Liver (tissue), 9 donors: ENCODE results near the gene IRS1. TPM values are rescaled to one million over a fixed set of nuclear protein-coding genes. Genes with fewer than 3 reads are reported as not detected.
A peak's percentile ranks its signal among the peaks of the same experiment; 100 is the strongest.

Experiments
- DNase-seq: peaks from one replicate; pipeline ENCODE4 v3.0.0-alpha.2; 2017; ENCODE audit warnings: low spot score
- H3K27ac ChIP-seq, 2 donors: one replicate each; pipeline ENCODE4 v1.7.0; 2013; ENCODE audit warnings: inconsistent platforms in 2 of 2, low read length in 2 of 2, control low read depth in 1 of 2, low read depth in 1 of 2, mild to moderate bottlenecking in 1 of 2
- H3K27me3 ChIP-seq, 4 donors: one replicate each; pipeline versions ENCODE4 v1.6.1 to v1.7.0; 2013; ENCODE audit warnings: low read length in 3 of 4, inconsistent platforms in 1 of 4, mild to moderate bottlenecking in 1 of 4, moderate library complexity in 1 of 4; ENCODE audit not compliant: control insufficient read depth in 4 of 4, insufficient read depth in 4 of 4
- H3K36me3 ChIP-seq, 4 donors: one replicate each; pipeline versions ENCODE4 v1.6.1 to v1.7.0; 2013; ENCODE audit warnings: low read length in 3 of 4, mild to moderate bottlenecking in 3 of 4, low read depth in 1 of 4, moderate library complexity in 1 of 4; ENCODE audit not compliant: control insufficient read depth in 4 of 4, insufficient read depth in 3 of 4
- H3K4me1 ChIP-seq, 4 donors: one replicate each; pipeline versions ENCODE4 v1.6.1 to v1.7.0; 2013; ENCODE audit warnings: low read length in 3 of 4, mild to moderate bottlenecking in 3 of 4, moderate library complexity in 1 of 4; ENCODE audit not compliant: control insufficient read depth in 4 of 4, insufficient read depth in 4 of 4
- H3K4me3 ChIP-seq, 3 donors: one replicate each; pipeline versions ENCODE4 v1.6.1 to v1.7.0; 2013; ENCODE audit warnings: low read length in 3 of 3, control low read depth in 1 of 3, low read depth in 1 of 3, mild to moderate bottlenecking in 1 of 3
- H3K9ac ChIP-seq, 2 donors: one replicate each; pipeline ENCODE4 v1.7.0; 2013; ENCODE audit warnings: low read length in 2 of 2, mild to moderate bottlenecking in 2 of 2, moderate library complexity in 2 of 2, control low read depth in 1 of 2, low read depth in 1 of 2
- H3K9me3 ChIP-seq, 4 donors: one replicate each; pipeline versions ENCODE4 v1.6.1 to v1.7.0; 2013; ENCODE audit warnings: low read length in 3 of 4; ENCODE audit not compliant: control insufficient read depth in 4 of 4
- ATF3 ChIP-seq: IDR thresholded peaks from 2 replicates; pipeline ENCODE4 v1.6.1; 2016; ENCODE audit warnings: antibody characterized with exemption
- EGR1 ChIP-seq, 2 donors: IDR thresholded peaks; 2 replicates each; pipeline ENCODE4 v1.6.1; 2016 to 2018; ENCODE audit warnings: antibody characterized with exemption in 2 of 2, low read depth in 2 of 2
- FOXA1 ChIP-seq: IDR thresholded peaks from 2 replicates; pipeline ENCODE4 v1.6.1; 2016; ENCODE audit warnings: antibody characterized with exemption
- FOXA2 ChIP-seq: IDR thresholded peaks from 2 replicates; pipeline ENCODE4 v1.6.1; 2016; ENCODE audit warnings: antibody characterized with exemption
- GABPA ChIP-seq, 2 donors: IDR thresholded peaks in 1 of 2; conservative IDR thresholded peaks in 1 of 2; 2 replicates each; pipeline ENCODE4 v1.6.1; 2016; ENCODE audit warnings: antibody characterized with exemption in 2 of 2, mild to moderate bottlenecking in 1 of 2, moderate library complexity in 1 of 2
- HNF4A ChIP-seq, 2 donors: conservative IDR thresholded peaks; 2 replicates each; pipeline ENCODE4 v1.6.1; 2016; ENCODE audit warnings: antibody characterized with exemption in 2 of 2, mild to moderate bottlenecking in 2 of 2
- HNF4G ChIP-seq: IDR thresholded peaks from 2 replicates; pipeline ENCODE4 v1.6.1; 2016; ENCODE audit warnings: antibody characterized with exemption
- JUND ChIP-seq, 2 donors: IDR thresholded peaks; 2 replicates each; pipeline ENCODE4 v1.6.1; 2016; ENCODE audit warnings: antibody characterized with exemption in 2 of 2
- NR2F2 ChIP-seq: IDR thresholded peaks from 2 replicates; pipeline ENCODE4 v1.6.1; 2016; ENCODE audit warnings: antibody characterized with exemption
- RAD21 ChIP-seq, 2 donors: IDR thresholded peaks; 2 replicates each; pipeline ENCODE4 v1.6.1; 2016; ENCODE audit warnings: antibody characterized with exemption in 2 of 2, mild to moderate bottlenecking in 2 of 2
- RXRA ChIP-seq, 2 donors: IDR thresholded peaks; 2 replicates each; pipeline ENCODE4 v1.6.1; 2017 to 2018; ENCODE audit warnings: antibody characterized with exemption in 2 of 2, mild to moderate bottlenecking in 1 of 2
- SP1 ChIP-seq: IDR thresholded peaks from 2 replicates; pipeline ENCODE4 v1.6.1; 2018; ENCODE audit warnings: antibody characterized with exemption, mild to moderate bottlenecking
- TAF1 ChIP-seq: conservative IDR thresholded peaks from 2 replicates; pipeline ENCODE4 v1.6.1; 2016; ENCODE audit warnings: antibody characterized with exemption, mild to moderate bottlenecking
- YY1 ChIP-seq: IDR thresholded peaks from 2 replicates; pipeline ENCODE4 v1.6.1; 2016; ENCODE audit warnings: antibody characterized with exemption, mild to moderate bottlenecking
- ZBTB33 ChIP-seq: IDR thresholded peaks from 2 replicates; pipeline ENCODE4 v1.6.1; 2016; ENCODE audit warnings: antibody characterized with exemption
- WGBS: extraction: QIAGEN DNeasy Blood & Tissue Kit; methylation state at CpG from one replicate; pipeline ENCODE4 v1.1.7; 2013; 5-methylcytosine and 5-hydroxymethylcytosine counted together
- polyA plus RNA-seq, 2 donors: library from polyadenylated mRNA; stranded (reverse) in 1 of 2; unstranded in 1 of 2; fragments of 200-250 nt in 1 of 2; fragments of >200 nt in 1 of 2; fragmentation: Nextera tagmentation in 1 of 2; extraction: Ambion mirVana in 1 of 2; gene quantifications; one replicate each; pipeline versions ENCODE4 v1.2.1 to v1.2.3, GENCODE V29; 2013 to 2015
- total RNA-seq, 2 donors: library from RNA; depleted of rRNA; stranded (reverse); fragments of >200 nt; gene quantifications; one replicate each; pipeline ENCODE4 v1.2.3, GENCODE V29; 2014
- TF ChIP-seq, protein P1 (sequence below): IDR thresholded peaks from 2 replicates; pipeline ENCODE4 v1.6.1; 2016; ENCODE audit warnings: antibody characterized with exemption
- TF ChIP-seq, protein P2 (sequence below): IDR thresholded peaks from 2 replicates; pipeline ENCODE4 v1.6.1; 2016; ENCODE audit warnings: antibody characterized with exemption, mild to moderate bottlenecking
- TF ChIP-seq, protein P3 (sequence below): fragments of 150-350 bp; IDR thresholded peaks from 2 replicates; pipeline ENCODE4 v1.5.1; 2017; ENCODE audit warnings: improper control_type of control experiment, low read depth, low read length; ENCODE audit not compliant: missing input control
- donor health status: healthy.
- donor health status: healthy.
- donor health status: healthy.
- donor health status: healthy.
- donor health status: healthy.

IRS1 gene
- total and polyA plus RNA-seq, 4 donors: 7.4 to 11.6 (median 8.6) TPM

GRCh38 chr2:226837334-226837733 lies 37.7 kb upstream of the IRS1 start:
- Histone ChIP-seq H3K4me3 (no peak overlapping the region), H3K9ac (peak overlapping the region in 1 of 2 donors; percentile 98)
- whole genome bisulfite sequencing: 90% methylated on average over 7 of the region's 7 CpGs

DNA sequence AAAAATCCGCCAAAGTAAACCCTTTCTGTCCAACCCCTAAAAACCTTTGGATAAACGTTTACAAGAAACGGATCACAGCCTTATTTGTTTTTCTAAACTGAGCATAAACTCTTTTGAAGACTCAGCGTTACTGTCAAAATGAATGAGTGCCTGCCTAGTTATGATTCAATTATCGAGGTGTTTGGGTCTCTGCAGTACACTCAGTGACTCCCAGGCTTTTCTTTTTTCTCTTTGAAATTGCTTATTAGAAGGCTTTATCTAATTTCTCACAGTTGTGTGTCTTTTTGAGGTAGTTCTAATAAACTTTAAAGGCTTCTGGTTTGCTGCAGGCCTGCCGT lies 36.9 kb upstream of the IRS1 start:
- Histone ChIP-seq H3K4me1 (peaks cover 4 to 18% (median 9%) of the 10 kb centered on the region in 4 donors), H3K36me3 (peaks cover 0 to 5% (median 0%) of the 10 kb centered on the region in 4 donors), H3K27me3 (no peaks in the 10 kb centered on the region), H3K9me3 (no peaks in the 10 kb centered on the region), H3K4me3 (peak overlapping the region; percentile 70 to 87 (median 77)), H3K9ac (peak overlapping the region; percentile 94 to 98), H3K27ac (peak overlapping the region; percentile 99 to 100)
- WGBS: 1% methylated on average over 6 of the region's 6 CpGs
- no peak for DNase-seq
- TF ChIP-seq ATF3 (no peak), EGR1 (IDR thresholded peaks at IDR 0.05; ENCODE audit: low read depth in 2 of 2) (no peak), RAD21 (IDR thresholded peaks at IDR 0.05) (no peak), NR2F2 (no peak), SP1 (no peak), TAF1 (no peak), FOXA2 (no peak), RXRA (IDR thresholded peaks at IDR 0.05) (no peak), HNF4A (conservative IDR thresholded peaks at IDR 0.05) (no peak), GABPA (IDR thresholded peaks at IDR 0.05 in 1 of 2, conservative IDR thresholded peaks at IDR 0.05 in 1 of 2) (no peak), ZBTB33 (no peak), FOXA1 (no peak), YY1 (no peak), HNF4G (no peak), JUND (IDR thresholded peaks at IDR 0.05) (no peak)
- TF ChIP-seq, protein P1, sequence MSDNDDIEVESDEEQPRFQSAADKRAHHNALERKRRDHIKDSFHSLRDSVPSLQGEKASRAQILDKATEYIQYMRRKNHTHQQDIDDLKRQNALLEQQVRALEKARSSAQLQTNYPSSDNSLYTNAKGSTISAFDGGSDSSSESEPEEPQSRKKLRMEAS: no peak
- TF ChIP-seq, protein P2, sequence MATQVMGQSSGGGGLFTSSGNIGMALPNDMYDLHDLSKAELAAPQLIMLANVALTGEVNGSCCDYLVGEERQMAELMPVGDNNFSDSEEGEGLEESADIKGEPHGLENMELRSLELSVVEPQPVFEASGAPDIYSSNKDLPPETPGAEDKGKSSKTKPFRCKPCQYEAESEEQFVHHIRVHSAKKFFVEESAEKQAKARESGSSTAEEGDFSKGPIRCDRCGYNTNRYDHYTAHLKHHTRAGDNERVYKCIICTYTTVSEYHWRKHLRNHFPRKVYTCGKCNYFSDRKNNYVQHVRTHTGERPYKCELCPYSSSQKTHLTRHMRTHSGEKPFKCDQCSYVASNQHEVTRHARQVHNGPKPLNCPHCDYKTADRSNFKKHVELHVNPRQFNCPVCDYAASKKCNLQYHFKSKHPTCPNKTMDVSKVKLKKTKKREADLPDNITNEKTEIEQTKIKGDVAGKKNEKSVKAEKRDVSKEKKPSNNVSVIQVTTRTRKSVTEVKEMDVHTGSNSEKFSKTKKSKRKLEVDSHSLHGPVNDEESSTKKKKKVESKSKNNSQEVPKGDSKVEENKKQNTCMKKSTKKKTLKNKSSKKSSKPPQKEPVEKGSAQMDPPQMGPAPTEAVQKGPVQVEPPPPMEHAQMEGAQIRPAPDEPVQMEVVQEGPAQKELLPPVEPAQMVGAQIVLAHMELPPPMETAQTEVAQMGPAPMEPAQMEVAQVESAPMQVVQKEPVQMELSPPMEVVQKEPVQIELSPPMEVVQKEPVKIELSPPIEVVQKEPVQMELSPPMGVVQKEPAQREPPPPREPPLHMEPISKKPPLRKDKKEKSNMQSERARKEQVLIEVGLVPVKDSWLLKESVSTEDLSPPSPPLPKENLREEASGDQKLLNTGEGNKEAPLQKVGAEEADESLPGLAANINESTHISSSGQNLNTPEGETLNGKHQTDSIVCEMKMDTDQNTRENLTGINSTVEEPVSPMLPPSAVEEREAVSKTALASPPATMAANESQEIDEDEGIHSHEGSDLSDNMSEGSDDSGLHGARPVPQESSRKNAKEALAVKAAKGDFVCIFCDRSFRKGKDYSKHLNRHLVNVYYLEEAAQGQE: no peak
- TF ChIP-seq, protein P3, sequence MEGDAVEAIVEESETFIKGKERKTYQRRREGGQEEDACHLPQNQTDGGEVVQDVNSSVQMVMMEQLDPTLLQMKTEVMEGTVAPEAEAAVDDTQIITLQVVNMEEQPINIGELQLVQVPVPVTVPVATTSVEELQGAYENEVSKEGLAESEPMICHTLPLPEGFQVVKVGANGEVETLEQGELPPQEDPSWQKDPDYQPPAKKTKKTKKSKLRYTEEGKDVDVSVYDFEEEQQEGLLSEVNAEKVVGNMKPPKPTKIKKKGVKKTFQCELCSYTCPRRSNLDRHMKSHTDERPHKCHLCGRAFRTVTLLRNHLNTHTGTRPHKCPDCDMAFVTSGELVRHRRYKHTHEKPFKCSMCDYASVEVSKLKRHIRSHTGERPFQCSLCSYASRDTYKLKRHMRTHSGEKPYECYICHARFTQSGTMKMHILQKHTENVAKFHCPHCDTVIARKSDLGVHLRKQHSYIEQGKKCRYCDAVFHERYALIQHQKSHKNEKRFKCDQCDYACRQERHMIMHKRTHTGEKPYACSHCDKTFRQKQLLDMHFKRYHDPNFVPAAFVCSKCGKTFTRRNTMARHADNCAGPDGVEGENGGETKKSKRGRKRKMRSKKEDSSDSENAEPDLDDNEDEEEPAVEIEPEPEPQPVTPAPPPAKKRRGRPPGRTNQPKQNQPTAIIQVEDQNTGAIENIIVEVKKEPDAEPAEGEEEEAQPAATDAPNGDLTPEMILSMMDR: no peak

More at GRCh38 chr2:226837334-226837733, 37.7 kb upstream of the IRS1 start:
- Histone ChIP-seq H3K36me3 (peaks cover 0 to 5% (median 0%) of the 10 kb centered on the region in 4 donors), H3K9me3 (no peaks in the 10 kb centered on the region), H3K4me1 (peaks cover 4 to 18% (median 9%) of the 10 kb centered on the region in 4 donors), H3K27me3 (no peaks in the 10 kb centered on the region), H3K27ac (peak overlapping the region in 1 of 2 donors; percentile 99)
- DNase-seq: no peak
- TF ChIP-seq GABPA (IDR thresholded peaks at IDR 0.05 in 1 of 2, conservative IDR thresholded peaks at IDR 0.05 in 1 of 2) (no peak), YY1 (no peak), HNF4A (conservative IDR thresholded peaks at IDR 0.05) (no peak), ATF3 (no peak), HNF4G (no peak), NR2F2 (no peak)
